Neural cell (in vitro differentiated cells): ENCODE results near the gene RBM20. TPM values are rescaled to one million over a fixed set of nuclear protein-coding genes. Genes with fewer than 3 reads are reported as not detected.
"Not testable (repeated sequence)": the region's sequence is repeated elsewhere in the genome, so short reads cannot be mapped to it uniquely, and the experiment has no call there.

Source experiments
- H2AFZ ChIP-seq: fragments of 200-600, 300-800 bp; sonication (generic), shearing (Covaris generic); 2 replicates; pipeline ENCODE4 v1.6.0; 2014; ENCODE audit warnings: low read depth, mild to moderate bottlenecking, antibody characterized with exemption, low read length, moderate library complexity
- H3F3A ChIP-seq: fragments of 200-600 bp; shearing (Covaris generic); 2 replicates; pipeline ENCODE4 v1.6.1; 2016; ENCODE audit warnings: mild to moderate bottlenecking, moderate library complexity, mixed read lengths, antibody characterized with exemption, low read length; ENCODE audit not compliant: insufficient read depth, poor library complexity, severe bottlenecking
- H3K27ac ChIP-seq: fragments of 200-600, 300-800 bp; sonication (generic), shearing (Covaris generic); 2 replicates; pipeline ENCODE4 v1.5.1; 2014; ENCODE audit warnings: mild to moderate bottlenecking, low read length, moderate library complexity
- H3K27me3 ChIP-seq: fragments of 300-800, 200-600 bp; sonication (generic), shearing (Covaris generic); 2 replicates; pipeline ENCODE4 v1.6.0; 2014; ENCODE audit warnings: mild to moderate bottlenecking, low read depth, low read length, moderate library complexity; ENCODE audit not compliant: insufficient read depth
- H3K36me3 ChIP-seq: fragments of 300-800, 200-600 bp; sonication (generic), shearing (Covaris generic); 2 replicates; pipeline ENCODE4 v1.5.1; 2014; ENCODE audit warnings: mild to moderate bottlenecking, antibody characterized with exemption, low read length, moderate library complexity; ENCODE audit not compliant: insufficient read depth
- H3K4me2 ChIP-seq: fragments of 300-800, 200-600 bp; sonication (generic), shearing (Covaris generic); 2 replicates; pipeline ENCODE4 v1.6.0; 2014; ENCODE audit warnings: mild to moderate bottlenecking, low read length
- H3K4me3 ChIP-seq: fragments of 300-800, 200-600 bp; sonication (generic), shearing (Covaris generic); 2 replicates; pipeline ENCODE4 v1.5.1; 2014; ENCODE audit warnings: mild to moderate bottlenecking, low read length, moderate library complexity
- H3K79me2 ChIP-seq: fragments of 200-600 bp; shearing (Covaris generic); replicated peaks from 2 replicates; pipeline ENCODE4 v1.6.0; 2014; ENCODE audit warnings: mild to moderate bottlenecking, low read length, moderate library complexity; ENCODE audit not compliant: insufficient read depth
- H3K9ac ChIP-seq: fragments of 300-800, 200-600 bp; sonication (generic), shearing (Covaris generic); 2 replicates; pipeline ENCODE4 v1.6.1; 2016; ENCODE audit warnings: mild to moderate bottlenecking, low read length, mixed read lengths
- H3K9me2 ChIP-seq: fragments of 200-600 bp; shearing (Covaris generic); 2 replicates; pipeline ENCODE4 v1.6.1; 2016; ENCODE audit warnings: mild to moderate bottlenecking, low read length, mixed read lengths; ENCODE audit not compliant: insufficient read depth
- H3K9me3 ChIP-seq: fragments of 200-600, 300-800 bp; sonication (generic), shearing (Covaris generic); 2 replicates; pipeline ENCODE4 v1.6.1; 2016; ENCODE audit warnings: mild to moderate bottlenecking, mixed run types, low read length, moderate library complexity, mixed read lengths
- H4K20me1 ChIP-seq: fragments of 200-600 bp; shearing (Covaris generic); 2 replicates; pipeline ENCODE4 v1.6.1; 2016; ENCODE audit warnings: mild to moderate bottlenecking, mixed run types; ENCODE audit not compliant: insufficient read depth
- CTCF ChIP-seq: fragments of 450-650 bp; IDR thresholded peaks from 2 replicates; pipeline ENCODE4 v1.5.1; 2014; ENCODE audit warnings: antibody characterized with exemption, mild to moderate bottlenecking, moderate library complexity; ENCODE audit not compliant: poor library complexity, severe bottlenecking
- EP300 ChIP-seq: fragments of 450-650 bp; conservative IDR thresholded peaks from 2 replicates; pipeline ENCODE4 v1.6.1; 2014; ENCODE audit warnings: antibody characterized with exemption, mild to moderate bottlenecking, moderate library complexity; ENCODE audit not compliant: poor library complexity, severe bottlenecking
- EZH2 ChIP-seq: fragments of 200-600, 300-800 bp; shearing (Covaris generic), sonication (generic); IDR thresholded peaks from 2 replicates; pipeline ENCODE4 v1.6.1; 2014; ENCODE audit warnings: antibody characterized with exemption, low read length, borderline replicate concordance, mild to moderate bottlenecking; ENCODE audit not compliant: insufficient read depth, poor library complexity, severe bottlenecking
- MXI1 ChIP-seq: fragments of 450-650 bp; conservative IDR thresholded peaks from 2 replicates; pipeline ENCODE4 v1.6.1; 2014; ENCODE audit warnings: antibody characterized with exemption, mild to moderate bottlenecking; ENCODE audit not compliant: poor library complexity, severe bottlenecking
- POLR2AphosphoS5 ChIP-seq: IDR thresholded peaks from 2 replicates; pipeline ENCODE4 v1.6.1; 2012
- RAD21 ChIP-seq: fragments of 450-650 bp; conservative IDR thresholded peaks from 2 replicates; pipeline ENCODE4 v1.6.1; 2014; ENCODE audit warnings: antibody characterized with exemption, mild to moderate bottlenecking, moderate library complexity
- SMC3 ChIP-seq: fragments of 450-650 bp; conservative IDR thresholded peaks from 2 replicates; pipeline ENCODE4 v1.6.1; 2014; ENCODE audit warnings: antibody characterized with exemption, mild to moderate bottlenecking, moderate library complexity; ENCODE audit not compliant: poor library complexity
- TAF1 ChIP-seq: IDR thresholded peaks from 2 replicates; pipeline ENCODE4 v1.6.1; 2012; ENCODE audit warnings: low read depth
- polyA plus RNA-seq: library from polyadenylated mRNA; depleted of rRNA; stranded (reverse); fragments of >200 nt; gene quantifications from 2 replicates; pipeline ENCODE4 v1.2.3, GENCODE V29; 2014

Gene RBM20
- polyA plus RNA-seq, 1 donor from 2014 or later, result 0.07 TPM

GRCh38 chr10:110636932-110637557, 7.1 kb upstream of the RBM20 start:
- H3K27ac ChIP-seq, result no peak overlapping the region
- H4K20me1 ChIP-seq, result no peaks in the 10 kb centered on the region
- H3K36me3 ChIP-seq, result no peaks in the 10 kb centered on the region
- TF ChIP-seq MXI1, result no peak
- TF ChIP-seq EP300, result no peak
- TF ChIP-seq EZH2, result no peak
- no peak for TF ChIP-seq CTCF
- H3K9me2 ChIP-seq, result no peaks in the 10 kb centered on the region
- H3K9ac ChIP-seq, result no peak overlapping the region
- H2AFZ ChIP-seq, result no peak overlapping the region
- no peaks in the 10 kb centered on the region for H3K79me2 ChIP-seq
- no peak overlapping the region for H3K4me3 ChIP-seq
- H3K27me3 ChIP-seq, result peaks cover 11% of the 10 kb centered on the region
- no peak overlapping the region for H3K4me2 ChIP-seq
- no peaks in the 10 kb centered on the region for H3F3A ChIP-seq
- no peaks in the 10 kb centered on the region for H3K9me3 ChIP-seq

GRCh38 chr10:110637558-110638053, 6.5 kb upstream of the RBM20 start:
- no peaks in the 10 kb centered on the region for H3K36me3 ChIP-seq
- H3K79me2 ChIP-seq, result no peaks in the 10 kb centered on the region
- no peak for TF ChIP-seq EZH2
- TF ChIP-seq EP300, result no peak
- no peaks in the 10 kb centered on the region for H3K9me3 ChIP-seq
- peaks cover 17% of the 10 kb centered on the region for H3K27me3 ChIP-seq
- no peak overlapping the region for H3K27ac ChIP-seq
- H3K4me2 ChIP-seq, result no peak overlapping the region
- no peaks in the 10 kb centered on the region for H3F3A ChIP-seq
- no peak overlapping the region for H3K4me3 ChIP-seq
- H2AFZ ChIP-seq, result no peak overlapping the region
- H3K9ac ChIP-seq, result no peak overlapping the region
- H3K9me2 ChIP-seq, result no peaks in the 10 kb centered on the region
- no peaks in the 10 kb centered on the region for H4K20me1 ChIP-seq

- Histone ChIP-seq H3K27me3 (peaks cover 24% of the 10 kb centered on the region), H3K9me3 (no peaks in the 10 kb centered on the region), H3K36me3 (no peaks in the 10 kb centered on the region), H3K27ac (no peak overlapping the region), H3K9me2 (no peaks in the 10 kb centered on the region), H3F3A (no peaks in the 10 kb centered on the region), H3K9ac (no peak overlapping the region), H3K79me2 (no peaks in the 10 kb centered on the region), H2AFZ (no peak overlapping the region), H4K20me1 (no peaks in the 10 kb centered on the region), H3K4me2 (no peak overlapping the region), H3K4me3 (no peak overlapping the region)
- TF ChIP-seq POLR2AphosphoS5, result no peak
- no peak for TF ChIP-seq RAD21
- TF ChIP-seq SMC3, result no peak
- TF ChIP-seq TAF1, result no peak
- TF ChIP-seq EZH2, result no peak
- no peak for TF ChIP-seq EP300
Observed at GRCh38 chr10:110638319-110638718, 5.8 kb upstream of the RBM20 start.

GRCh38 chr10:110639046-110639445, 5.1 kb upstream of the RBM20 start:
- not testable (repeated sequence) for H4K20me1 ChIP-seq, H3K9ac ChIP-seq, H2AFZ ChIP-seq, H3F3A ChIP-seq, H3K4me3 ChIP-seq, H3K4me2 ChIP-seq, H3K9me3 ChIP-seq, H3K27ac ChIP-seq, H3K36me3 ChIP-seq, H3K9me2 ChIP-seq, H3K79me2 ChIP-seq
- peaks cover 31% of the 10 kb centered on the region for H3K27me3 ChIP-seq

DNA sequence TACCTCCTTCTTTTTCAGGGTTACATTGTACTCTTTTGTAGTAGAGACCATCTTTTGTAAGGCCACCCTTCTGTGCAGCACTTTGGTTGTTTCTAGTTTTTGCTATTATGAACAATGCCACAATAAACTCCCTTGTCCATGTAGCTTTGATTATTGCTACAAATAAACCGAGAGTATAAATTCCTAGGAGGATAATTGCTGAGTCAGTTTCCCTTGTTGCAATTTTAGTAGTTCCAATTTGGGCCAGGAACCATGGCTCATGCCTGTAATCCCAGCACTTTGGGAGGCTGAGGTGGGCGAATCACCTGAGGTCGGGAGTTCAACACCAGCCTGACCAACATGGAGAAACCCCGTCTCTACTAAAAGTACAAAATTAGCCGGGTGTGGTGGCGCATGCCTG, 4.3 kb upstream of the RBM20 start:
- H4K20me1 ChIP-seq, result not testable (repeated sequence)

More for the DNA sequence above, 4.3 kb upstream of the RBM20 start:
- H3K36me3 ChIP-seq, H3K79me2 ChIP-seq, H3K9me2 ChIP-seq, H3K4me3 ChIP-seq, H3F3A ChIP-seq, H2AFZ ChIP-seq, H3K9ac ChIP-seq, H3K9me3 ChIP-seq, H3K27ac ChIP-seq, H3K4me2 ChIP-seq: not testable (repeated sequence)
- peaks cover 39% of the 10 kb centered on the region for H3K27me3 ChIP-seq
